Right cardiac atrium (tissue), 5 donors: ENCODE data around the gene NT5DC1. TPM values are rescaled to one million over a fixed set of nuclear protein-coding genes. Genes with fewer than 3 reads are reported as not detected.

ENCODE experiments used
- ATAC-seq, 2 donors: fragments of 200-7000 bp; cut with Tn5 transposase; one replicate each; pipeline versions ENCODE4 v1.8.0 to v1.9.1; 2020; ENCODE audit warnings: moderate library complexity in 2 of 2, mild to moderate bottlenecking in 1 of 2
- DNase-seq, 3 donors: peaks; one replicate each; pipeline ENCODE4 v3.0.0-alpha.2; 2020
- H3K27ac ChIP-seq: one replicate; pipeline ENCODE4 v1.5.1; 2013; ENCODE audit warnings: mild to moderate bottlenecking, low read length, control low read depth, moderate library complexity
- H3K27me3 ChIP-seq: one replicate; pipeline ENCODE4 v1.6.1; 2013; ENCODE audit not compliant: control insufficient read depth, insufficient read depth
- H3K4me1 ChIP-seq: one replicate; pipeline ENCODE4 v1.6.1; 2013; ENCODE audit warnings: low read length; ENCODE audit not compliant: control insufficient read depth, insufficient read depth
- H3K4me3 ChIP-seq: one replicate; pipeline ENCODE4 v1.5.1; 2013; ENCODE audit warnings: low read length, control low read depth
- H3K9me3 ChIP-seq: one replicate; pipeline ENCODE4 v1.6.1; 2013; ENCODE audit warnings: low read length; ENCODE audit not compliant: control insufficient read depth
- WGBS: extraction: QIAGEN DNeasy Blood & Tissue Kit; methylation state at CpG from one replicate; pipeline ENCODE4 v1.1.7; 2013; 5-methylcytosine and 5-hydroxymethylcytosine counted together
- intact Hi-C, 4 donors: fragments of 100-400 bp; cut with DNase I; formaldehyde crosslinking; loops; one replicate each; pipeline versions ENCODE4 v1.11.0 to v1.14.0; 2022 to 2023
- long read RNA-seq, 4 donors: library from polyadenylated mRNA; unstranded; transcript quantifications; one replicate each; pipeline ENCODE4 v2.0.0, GENCODE V29; 2020 to 2021
- polyA plus RNA-seq: library from polyadenylated mRNA; stranded (reverse); fragments of 200-250 nt; gene quantifications from one replicate; pipeline ENCODE4 v1.2.3, GENCODE V29; 2013
- total RNA-seq, 4 donors: library from RNA; stranded (reverse); fragmentation: NEBNext Ultra II Directional; extraction: Animal tissue kit (Norgen Biotek cat#: 25700); gene quantifications; one replicate each; pipeline ENCODE4 v1.2.1, GENCODE V29; 2021
- donor health status: healthy with polysubstance abuse.
- donor health status: DM: no; HTN: yes; CAD: no.
- donor health status: DM: no; HTN: no; CAD: no.
- donor health status: DM: no; HTN: yes; CAD: no; lungs with severe emphysema.
- donor health status: DM: yes; HTN: yes; CAD: no.

Gene NT5DC1
- total RNA-seq: 10 to 100 TPM; 42.0 to 61.7 (median 52.2) TPM
- polyA plus RNA-seq: 10.2 TPM
- long read RNA-seq, donor 1, full-length matches to known transcripts: 121 of 126 reads
- long read RNA-seq, donor 1, partial matches to known transcripts: 2 of 126 reads
- long read RNA-seq, donor 1, other reads (novel, unspliced or antisense): 3 of 126 reads
- long read RNA-seq, donor 2, full-length matches to known transcripts: 35 of 37 reads
- long read RNA-seq, donor 2, partial matches to known transcripts: 0 of 37 reads
- long read RNA-seq, donor 2, other reads (novel, unspliced or antisense): 2 of 37 reads
- long read RNA-seq, donor 3, full-length matches to known transcripts: 352 of 380 reads
- long read RNA-seq, donor 3, partial matches to known transcripts: 10 of 380 reads
- long read RNA-seq, donor 3, other reads (novel, unspliced or antisense): 18 of 380 reads
- long read RNA-seq, donor 4, full-length matches to known transcripts: 37 of 38 reads
- long read RNA-seq, donor 4, partial matches to known transcripts: 0 of 38 reads
- long read RNA-seq, donor 4, other reads (novel, unspliced or antisense): 1 of 38 reads

DNA sequence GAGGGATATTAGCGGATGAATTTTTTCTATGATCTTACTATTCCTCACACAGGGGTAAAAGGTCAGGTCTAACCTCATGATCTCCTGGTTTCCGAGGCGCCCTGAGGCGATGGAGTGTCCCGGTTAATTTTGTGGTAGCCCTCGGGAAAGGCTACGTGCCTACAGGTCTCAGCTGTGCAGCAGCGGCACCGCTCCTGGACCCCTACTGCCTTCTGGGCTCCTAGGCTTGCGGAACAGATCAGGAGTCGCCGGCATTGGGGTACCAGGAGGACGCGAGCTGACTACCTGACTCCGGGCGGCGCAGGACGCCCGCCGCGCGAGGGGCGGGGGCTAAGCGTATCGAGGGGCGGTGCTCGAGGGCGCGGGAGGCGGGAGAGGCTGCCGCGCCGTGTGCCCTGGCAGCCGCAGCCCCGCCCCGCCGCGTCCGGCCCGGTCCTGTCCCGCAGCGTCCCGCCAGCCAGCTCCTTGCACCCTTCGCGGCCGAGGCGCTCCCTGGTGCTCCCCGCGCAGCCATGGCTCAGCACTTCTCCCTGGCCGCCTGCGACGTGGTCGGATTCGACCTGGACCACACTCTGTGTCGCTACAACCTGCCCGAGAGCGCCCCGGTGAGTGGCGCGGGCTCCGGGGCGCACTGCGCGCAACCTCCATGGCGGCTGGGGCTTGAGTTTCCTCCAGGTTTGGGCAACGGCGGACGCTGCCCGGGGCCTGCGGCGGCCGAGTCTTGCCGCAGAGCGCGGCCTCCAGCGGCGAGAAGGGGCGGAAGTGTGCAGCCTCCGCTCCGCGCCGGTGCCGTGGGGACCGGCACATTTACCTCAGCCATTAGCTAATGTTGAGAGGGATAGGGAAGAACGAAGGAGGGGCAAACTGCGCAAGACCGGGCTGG, at the start of gene NT5DC1:
TSS of gene NT5DC1 (plus strand) at position 435 of the 883 bp plus-strand sequence. CDS start at position 513, 78 bp downstream.
- H3K4me3 ChIP-seq: peak within 1 kb of the TSS; percentile 68
- H3K4me1 ChIP-seq: peaks cover 8% of the 10 kb centered on the region
- H3K27ac ChIP-seq: peak within 1 kb of the TSS; percentile 96
- no peaks in the 10 kb centered on the region for H3K27me3 ChIP-seq
- H3K9me3 ChIP-seq: no peaks in the 10 kb centered on the region
- DNase-seq: peak; percentile 85 to 95 (median 94)
- intact Hi-C loops: loop anchor here in 1 of 4 donors (2.0 kb wide), 1 partner anchor 90 kb away; no protein-coding TSS in a partner anchor
- under 1% methylated on average over 87 of the region's 87 CpGs for WGBS
- peak; percentile 98 to 99 for ATAC-seq

DNA sequence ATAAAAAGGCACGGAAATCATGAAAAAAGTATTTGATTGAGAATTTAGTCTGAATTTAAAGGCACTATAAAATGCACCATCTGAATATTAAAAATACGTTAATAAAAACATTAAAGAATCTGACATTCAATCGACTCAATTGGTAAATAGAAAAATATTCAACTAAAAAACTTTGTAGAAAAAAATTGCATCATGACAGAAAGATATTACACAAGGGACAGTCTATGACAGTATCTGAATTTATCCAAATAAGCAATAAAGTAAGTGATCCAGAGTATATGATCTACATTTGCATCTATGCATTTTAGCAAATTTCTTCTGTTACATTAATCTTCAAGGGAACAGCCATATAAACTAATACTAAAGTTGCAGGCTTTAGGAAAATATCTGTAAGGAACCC, 49.4 kb upstream of the NT5DC1 start:
- Histone ChIP-seq H3K27me3 (no peaks in the 10 kb centered on the region), H3K4me1 (no peaks in the 10 kb centered on the region), H3K27ac (no peak overlapping the region), H3K4me3 (no peak overlapping the region), H3K9me3 (no peaks in the 10 kb centered on the region)
- intact Hi-C loops: no loop called here
- 90% methylated on average over 3 of the region's 3 CpGs for WGBS
- DNase-seq: no peak
- no peak for ATAC-seq

DNA sequence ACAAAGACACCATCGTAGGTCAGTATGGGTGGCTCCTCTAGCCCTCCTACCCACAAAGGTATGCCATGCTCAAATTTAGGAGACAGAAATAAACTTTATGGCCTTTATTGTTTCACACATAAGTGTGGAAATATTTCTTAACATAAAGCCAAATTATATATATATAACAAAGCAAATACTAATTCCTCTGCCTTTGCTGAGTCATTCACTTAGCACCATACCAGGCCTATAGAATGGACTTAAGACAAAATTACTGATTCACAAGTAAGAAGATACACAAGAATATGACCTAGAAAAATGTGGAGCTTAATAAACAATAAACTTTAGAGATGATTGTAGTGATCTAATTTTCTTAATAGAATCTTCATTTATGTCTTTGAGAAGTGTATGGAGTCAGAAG, 45.1 kb upstream of the NT5DC1 start:
- ATAC-seq (no peak), DNase-seq (no peak)
- Histone ChIP-seq H3K27me3 (no peaks in the 10 kb centered on the region), H3K4me3 (no peak overlapping the region), H3K4me1 (no peaks in the 10 kb centered on the region), H3K9me3 (no peaks in the 10 kb centered on the region), H3K27ac (no peak overlapping the region)
- intact Hi-C loops: no loop called here
- WGBS: 86% methylated on average over 1 of the region's 1 CpG

DNA sequence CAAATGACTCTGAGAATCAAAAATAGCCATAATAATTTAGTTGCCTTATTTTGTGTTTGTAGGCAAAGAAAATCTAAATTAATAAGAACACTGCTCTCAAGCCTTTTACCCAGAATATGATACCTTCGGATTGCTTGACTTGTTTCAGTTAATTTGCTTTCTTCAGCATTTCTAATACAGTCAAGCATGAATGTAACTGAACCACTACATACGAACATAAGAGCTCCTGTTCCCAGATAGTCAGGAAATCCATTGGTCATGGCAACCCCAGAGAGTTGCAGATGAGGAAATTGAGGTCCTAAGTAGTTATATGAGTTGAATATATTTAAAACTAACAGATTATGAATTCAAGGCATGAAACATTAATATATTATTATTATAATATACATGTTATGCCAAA, 42.9 kb upstream of the NT5DC1 start:
- H3K27me3 ChIP-seq: no peaks in the 10 kb centered on the region
- intact Hi-C loops: no loop called here
- H3K4me3 ChIP-seq: no peak overlapping the region
- DNase-seq (no peak), ATAC-seq (no peak)
- no peak overlapping the region for H3K27ac ChIP-seq
- 72% methylated on average over 2 of the region's 2 CpGs for WGBS
- H3K9me3 ChIP-seq: no peaks in the 10 kb centered on the region
- no peaks in the 10 kb centered on the region for H3K4me1 ChIP-seq

DNA sequence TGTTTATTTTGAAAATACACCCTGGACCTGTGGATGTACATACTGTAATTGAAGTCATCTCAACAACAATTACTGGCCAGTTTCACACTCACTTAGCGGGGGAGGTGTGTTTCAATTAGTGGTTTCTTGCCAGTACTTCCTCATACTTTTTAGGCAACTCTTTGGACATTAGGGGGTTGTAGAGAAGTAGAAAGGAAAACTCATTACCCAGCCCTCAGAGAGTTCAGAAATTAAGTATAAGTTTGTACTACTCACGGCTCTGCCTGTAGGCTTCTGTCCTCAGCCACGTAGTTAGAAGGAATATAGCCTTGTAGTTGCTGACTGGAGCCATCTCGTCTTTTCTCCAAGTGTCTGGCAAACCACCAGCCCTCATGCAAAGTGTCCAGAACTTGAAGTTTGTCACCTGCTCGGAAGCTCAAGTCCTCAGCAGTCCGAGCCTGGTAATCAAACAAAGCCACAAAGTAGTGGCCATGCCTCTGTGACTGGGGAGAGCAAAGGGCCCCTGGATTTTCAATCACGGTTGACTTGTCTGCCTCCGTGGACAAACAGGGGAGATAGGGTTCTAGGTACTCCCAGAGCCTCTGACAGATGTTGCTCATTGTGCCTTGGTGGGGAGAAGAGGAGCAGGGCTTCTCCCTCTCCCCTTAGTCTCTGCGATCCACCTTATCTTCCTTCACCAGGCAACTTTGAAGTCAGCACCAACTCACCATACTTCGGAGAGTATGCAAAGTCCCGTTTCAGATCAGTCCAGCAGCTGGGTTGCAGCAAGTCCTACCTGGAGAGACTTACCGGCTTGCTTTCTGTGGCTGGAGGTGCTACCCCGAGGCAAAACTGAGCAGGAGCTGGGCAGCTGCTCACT, 40.7 kb upstream of the NT5DC1 start:
- Histone ChIP-seq H3K9me3 (no peaks in the 10 kb centered on the region), H3K4me1 (no peaks in the 10 kb centered on the region), H3K27ac (no peak overlapping the region), H3K4me3 (peak overlapping the region; percentile 63), H3K27me3 (no peaks in the 10 kb centered on the region)
- 60% methylated on average over 13 of the region's 13 CpGs for WGBS
- intact Hi-C loops: no loop called here
- ATAC-seq: peak; percentile 49 to 50
- DNase-seq: peak in 1 of 3 donors; percentile 24

DNA sequence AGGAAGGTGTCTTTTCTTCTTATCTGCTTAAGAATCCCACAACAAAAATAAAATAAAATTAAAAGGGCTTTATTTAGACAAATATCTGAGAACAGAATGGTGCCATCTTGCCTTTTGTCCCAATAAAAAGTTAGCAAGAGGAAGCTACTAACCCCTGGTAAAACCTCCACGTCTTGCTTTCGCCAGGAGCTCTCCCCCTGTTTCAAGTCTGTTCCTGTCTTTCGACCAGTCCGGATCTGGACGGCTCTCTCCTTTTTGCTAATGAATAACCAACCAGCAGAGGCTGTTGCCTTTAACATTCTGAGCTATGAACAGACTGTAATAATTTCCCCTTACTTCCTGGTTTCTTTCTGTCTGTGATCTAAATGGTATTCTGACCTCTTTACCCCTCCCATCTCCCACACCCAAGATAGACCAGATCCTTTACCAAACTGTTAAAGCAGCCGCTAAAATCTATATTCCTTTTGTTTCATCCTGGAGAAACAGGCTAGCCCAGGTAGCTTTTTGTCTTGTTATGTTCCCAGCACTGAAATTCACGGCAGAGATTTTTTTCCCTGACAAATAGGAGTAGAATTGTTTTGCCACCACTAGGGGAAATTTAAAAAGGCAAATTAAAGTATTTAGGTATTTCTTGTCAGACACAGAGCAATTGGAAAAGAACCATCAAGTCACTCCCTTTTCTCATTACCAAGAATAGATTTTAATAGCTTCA, 39.9 kb upstream of the NT5DC1 start, which contains the start of gene FRK:
TSS of gene FRK (minus strand) at position 320 of the 712 bp plus-strand sequence. CDS start 580 bp downstream, outside the sequence.
- Histone ChIP-seq H3K9me3 (no peaks in the 10 kb centered on the region), H3K4me3 (peak within 1 kb of the TSS; percentile 63), H3K27me3 (no peaks in the 10 kb centered on the region), H3K27ac (peak within 1 kb of the TSS; percentile 37), H3K4me1 (no peaks in the 10 kb centered on the region)
- WGBS: 51% methylated on average over 7 of the region's 7 CpGs
- peak in 1 of 3 donors; percentile 51 for DNase-seq
- intact Hi-C loops: no loop called here
- ATAC-seq: peak; percentile 91

DNA sequence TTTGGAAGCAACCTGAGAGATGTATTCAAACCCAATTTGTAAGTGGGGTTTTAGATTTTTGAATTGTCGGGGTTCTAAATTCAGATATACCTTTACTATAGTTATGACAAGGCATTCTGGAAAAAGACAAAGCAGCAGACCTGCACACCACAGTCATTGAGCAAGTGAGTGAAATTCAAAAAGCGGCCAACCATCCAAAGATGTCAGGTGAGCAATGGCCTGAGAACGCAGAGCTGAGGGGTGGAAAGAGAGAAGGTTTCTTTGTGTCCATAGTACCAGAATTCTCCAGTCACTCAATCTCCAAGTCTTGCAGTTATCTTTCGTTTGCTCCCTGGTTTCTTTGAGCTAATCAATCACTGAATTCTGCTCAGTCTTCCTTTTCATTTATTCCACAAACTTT, 38.2 kb upstream of the NT5DC1 start:
- Histone ChIP-seq H3K9me3 (no peaks in the 10 kb centered on the region), H3K4me3 (no peak overlapping the region), H3K4me1 (no peaks in the 10 kb centered on the region), H3K27ac (no peak overlapping the region), H3K27me3 (no peaks in the 10 kb centered on the region)
- ATAC-seq (no peak), DNase-seq (no peak)
- WGBS: 89% methylated on average over 4 of the region's 4 CpGs
- intact Hi-C loops: no loop called here

DNA sequence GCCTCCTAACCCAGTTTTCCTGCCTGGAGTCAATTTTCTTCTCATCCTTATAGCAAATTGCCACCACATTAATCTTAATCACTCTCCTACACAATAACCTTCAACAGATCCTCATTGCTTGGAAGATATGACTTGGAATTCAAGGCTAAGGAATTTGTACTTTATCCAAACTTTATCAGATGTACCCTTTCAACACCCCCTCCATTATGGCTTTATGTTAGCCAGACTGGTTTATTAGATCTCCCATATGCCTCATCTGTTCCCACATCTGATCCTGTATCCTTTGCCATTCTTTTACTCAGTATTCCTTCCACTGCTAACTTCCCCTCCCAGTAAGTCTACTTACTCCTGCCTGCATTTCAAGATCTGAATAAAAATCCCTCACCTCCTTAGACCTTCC, 36.0 kb upstream of the NT5DC1 start:
- DNase-seq: no peak
- intact Hi-C loops: no loop called here
- Histone ChIP-seq H3K4me3 (no peak overlapping the region), H3K27me3 (no peaks in the 10 kb centered on the region), H3K27ac (no peak overlapping the region), H3K4me1 (no peaks in the 10 kb centered on the region), H3K9me3 (no peaks in the 10 kb centered on the region)
- no peak for ATAC-seq

DNA sequence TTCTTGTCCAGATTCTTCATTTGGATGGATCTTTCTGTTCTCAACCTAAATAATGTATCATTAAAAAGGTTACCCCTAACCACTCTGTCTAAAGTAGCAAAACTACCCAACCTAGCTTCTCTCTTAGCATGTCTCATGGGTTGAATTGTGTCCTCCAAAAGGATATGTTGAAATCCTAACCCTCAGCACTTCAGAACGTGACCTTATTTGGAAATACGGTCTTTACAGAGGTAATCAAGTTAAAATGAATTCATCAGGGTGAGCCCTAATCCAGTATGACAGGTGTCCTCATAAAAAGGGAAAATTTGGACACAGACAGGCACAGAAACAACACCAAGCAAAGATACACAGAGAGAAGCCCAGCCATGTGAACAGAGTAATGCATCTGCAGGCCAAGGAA, 33.9 kb upstream of the NT5DC1 start:
- Histone ChIP-seq H3K9me3 (no peaks in the 10 kb centered on the region), H3K4me3 (no peak overlapping the region), H3K27me3 (no peaks in the 10 kb centered on the region), H3K4me1 (no peaks in the 10 kb centered on the region), H3K27ac (no peak overlapping the region)
- no peak for DNase-seq
- intact Hi-C loops: no loop called here
- no peak for ATAC-seq
- WGBS: 83% methylated on average over 2 of the region's 2 CpGs

DNA sequence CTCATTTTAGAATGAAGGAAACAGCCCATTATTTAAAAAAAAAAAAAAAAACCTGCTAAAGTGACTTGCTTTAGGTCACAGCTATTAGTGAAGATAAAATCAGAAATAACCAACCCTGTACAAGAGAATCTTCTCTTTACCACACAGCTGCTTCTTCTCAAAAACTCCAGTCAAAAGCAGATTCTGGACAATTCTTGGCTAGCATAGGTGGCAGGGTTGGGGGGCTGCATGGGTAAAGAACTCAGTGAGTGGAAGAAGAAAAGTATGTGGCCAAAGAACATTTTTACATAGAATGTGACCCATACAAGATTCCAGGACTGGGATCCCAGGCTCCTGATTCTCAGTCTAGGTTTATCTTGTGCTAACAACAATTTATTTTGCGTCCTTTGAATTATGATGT, 30.6 kb upstream of the NT5DC1 start:
- WGBS: 79% methylated on average over 1 of the region's 1 CpG
- Histone ChIP-seq H3K27me3 (no peaks in the 10 kb centered on the region), H3K4me1 (peaks cover 1% of the 10 kb centered on the region), H3K27ac (no peak overlapping the region), H3K4me3 (no peak overlapping the region), H3K9me3 (no peaks in the 10 kb centered on the region)
- ATAC-seq (no peak), DNase-seq (no peak)
- intact Hi-C loops: no loop called here
